ENCODE data around the gene GDF2.
A peak's percentile ranks its signal among the peaks of the same experiment; 100 is the strongest.

GDF2 gene

GRCh38 chr10:47311932-47312662, 10.2 kb upstream of the GDF2 start:
- TF ChIP-seq GATA1 (IDR thresholded peaks at IDR 0.05; ENCODE audit: low read depth, low read length), result no peak
- TF ChIP-seq POLR2A (IDR thresholded peaks at IDR 0.05; ENCODE audit: low read length), result no peak
- peak; percentile 40 to 67 for DNase-seq

GRCh38 chr10:47312663-47312995, 9.6 kb upstream of the GDF2 start:
- no peak for TF ChIP-seq GATA1 (IDR thresholded peaks at IDR 0.05; ENCODE audit: low read depth, low read length)
- TF ChIP-seq POLR2A (IDR thresholded peaks at IDR 0.05; ENCODE audit: low read length), result no peak
- DNase-seq, result no peak

DNA sequence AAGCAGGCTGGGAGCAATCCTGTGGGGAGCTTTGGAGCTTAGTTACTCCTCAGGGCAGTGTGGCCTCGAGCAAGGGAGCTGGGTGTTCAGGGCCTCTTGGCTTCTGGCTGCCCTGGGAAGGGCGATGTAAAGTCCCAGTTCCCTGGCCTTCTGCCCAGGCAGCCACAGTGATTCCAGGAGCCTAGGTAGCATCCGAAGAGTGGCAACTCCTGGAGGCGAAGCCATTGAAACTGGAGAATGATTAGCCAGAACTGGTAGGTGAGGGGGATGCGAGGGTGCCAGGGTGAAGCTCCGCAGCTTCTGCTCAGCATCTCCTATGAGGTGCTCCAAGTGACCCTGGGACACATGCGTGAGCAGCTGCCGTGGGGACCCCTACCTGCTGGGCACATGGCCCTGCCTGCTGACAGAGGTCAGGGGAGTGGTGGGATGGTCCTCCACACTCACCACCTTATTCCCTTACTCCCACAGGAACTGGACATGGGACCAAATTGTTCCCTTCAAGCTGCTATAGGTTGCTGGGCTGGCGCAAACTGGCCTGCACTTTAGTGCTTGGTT, 7.8 kb upstream of the GDF2 start:
- no peak for DNase-seq
- TF ChIP-seq POLR2A (IDR thresholded peaks at IDR 0.05; ENCODE audit: low read length), result no peak
- no peak for TF ChIP-seq GATA1 (IDR thresholded peaks at IDR 0.05; ENCODE audit: low read depth, low read length)

DNA sequence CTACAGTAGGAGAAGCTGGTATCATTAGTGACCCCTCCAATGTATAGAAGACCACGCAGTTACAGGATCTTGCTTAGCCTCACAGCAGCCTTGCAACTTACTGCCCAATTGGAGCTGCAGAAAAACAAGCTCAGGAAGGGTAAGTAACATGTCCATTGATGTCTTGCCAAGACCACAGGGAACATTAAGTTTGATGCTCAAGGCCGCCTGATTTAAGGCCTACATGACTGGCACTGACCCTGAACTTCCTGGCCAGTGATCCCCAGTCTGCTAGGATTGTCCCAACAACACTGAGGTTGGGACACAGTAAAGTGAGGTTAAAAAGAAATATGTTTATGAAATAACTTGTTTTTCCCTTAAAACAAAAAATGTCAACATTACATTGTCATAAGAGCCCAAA, 6.8 kb upstream of the GDF2 start:
- TF ChIP-seq GATA1 (IDR thresholded peaks at IDR 0.05; ENCODE audit: low read depth, low read length) (no peak), POLR2A (IDR thresholded peaks at IDR 0.05; ENCODE audit: low read length) (no peak)
- DNase-seq, result no peak

- DNase-seq, result no peak
- no peak for TF ChIP-seq GATA1 (IDR thresholded peaks at IDR 0.05; ENCODE audit: low read depth, low read length)
- TF ChIP-seq POLR2A (IDR thresholded peaks at IDR 0.05; ENCODE audit: low read length), result no peak
Observed at GRCh38 chr10:47316131-47316530, 6.1 kb upstream of the GDF2 start.

GRCh38 chr10:47317251-47317650, 5.0 kb upstream of the GDF2 start:
- no peak for TF ChIP-seq GATA1 (IDR thresholded peaks at IDR 0.05; ENCODE audit: low read depth, low read length)
- no peak for TF ChIP-seq POLR2A (IDR thresholded peaks at IDR 0.05; ENCODE audit: low read length)

GRCh38 chr10:47318706-47319105, 3.5 kb upstream of the GDF2 start:
- peak in 1 of 2 experiments; percentile 17 for DNase-seq
- TF ChIP-seq POLR2A (IDR thresholded peaks at IDR 0.05; ENCODE audit: low read length), result no peak

More at GRCh38 chr10:47317251-47317650, 5.0 kb upstream of the GDF2 start:
- no peak for DNase-seq

- no peak for TF ChIP-seq POLR2A (IDR thresholded peaks at IDR 0.05; ENCODE audit: low read length)
- no peak for TF ChIP-seq GATA1 (IDR thresholded peaks at IDR 0.05; ENCODE audit: low read depth, low read length)
- no peak for DNase-seq
Observed at GRCh38 chr10:47319784-47320183, 2.5 kb upstream of the GDF2 start.

DNA sequence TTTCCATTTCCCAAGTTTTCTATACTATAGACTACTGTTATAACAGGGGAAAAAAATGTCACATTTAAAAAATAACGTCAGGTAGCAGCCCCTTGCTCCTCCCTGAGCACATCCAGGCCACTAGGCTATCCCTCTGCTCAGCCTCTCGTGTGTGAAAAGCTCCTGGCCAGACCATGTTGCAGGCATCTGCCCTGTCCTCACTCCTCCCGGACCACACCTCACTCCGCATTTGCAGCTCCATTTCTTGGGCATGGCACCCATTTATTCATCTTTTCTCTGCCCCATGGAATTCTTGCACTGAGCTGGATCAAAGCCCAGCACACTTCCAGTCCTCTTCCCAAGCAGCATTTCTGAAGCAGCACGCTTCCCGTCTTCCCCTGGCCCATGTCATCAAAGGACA, 1.4 kb upstream of the GDF2 start:
- no peak for DNase-seq
- TF ChIP-seq POLR2A (IDR thresholded peaks at IDR 0.05; ENCODE audit: low read length), result no peak
- TF ChIP-seq GATA1 (IDR thresholded peaks at IDR 0.05; ENCODE audit: low read depth, low read length), result no peak

- DNase-seq, result no peak
- TF ChIP-seq POLR2A (IDR thresholded peaks at IDR 0.05; ENCODE audit: low read length), result no peak
- no peak for TF ChIP-seq GATA1 (IDR thresholded peaks at IDR 0.05; ENCODE audit: low read depth, low read length)
Observed at GRCh38 chr10:47321521-47322195, 596 bp upstream of the GDF2 start.

- TF ChIP-seq GATA1 (IDR thresholded peaks at IDR 0.05; ENCODE audit: low read depth, low read length) (no peak), POLR2A (IDR thresholded peaks at IDR 0.05; ENCODE audit: low read length) (no peak)
- DNase-seq, result no peak
Observed at GRCh38 chr10:47323087-47323486, 833 bp downstream of the GDF2 start.

DNA sequence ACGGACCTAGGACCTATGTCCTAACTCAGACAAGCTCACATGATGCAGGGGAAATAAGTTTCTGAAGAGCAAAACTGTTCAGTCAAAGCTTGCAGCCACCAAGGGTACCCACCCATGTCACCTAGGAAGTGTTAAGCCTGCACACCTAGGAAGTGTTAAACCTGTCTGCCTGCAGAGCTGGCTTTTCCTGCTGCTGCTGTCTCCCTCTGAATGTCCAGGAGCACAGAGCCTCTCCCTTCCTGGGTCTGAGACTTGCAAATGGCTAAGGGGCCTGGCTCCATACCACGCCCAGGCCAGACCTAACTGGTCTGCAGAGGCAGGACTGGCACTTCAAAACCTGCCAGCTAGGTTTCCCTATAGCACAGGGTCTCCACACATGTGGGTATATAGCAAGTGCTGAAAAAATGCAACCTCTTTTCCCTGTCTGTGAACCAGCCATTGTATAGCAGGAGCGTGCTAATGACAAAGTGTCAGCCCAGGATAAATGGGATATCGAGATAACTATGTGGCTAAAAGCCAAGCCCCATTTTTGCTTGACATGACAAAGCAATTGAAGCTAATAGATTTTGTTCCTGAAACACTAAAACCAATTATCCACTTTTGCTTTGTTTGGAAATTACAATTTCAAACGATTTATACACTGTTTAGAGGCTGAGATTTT, 1.5 kb downstream of the GDF2 start:
- TF ChIP-seq POLR2A (IDR thresholded peaks at IDR 0.05; ENCODE audit: low read length) (no peak), GATA1 (IDR thresholded peaks at IDR 0.05; ENCODE audit: low read depth, low read length) (no peak)
- no peak for DNase-seq

DNA sequence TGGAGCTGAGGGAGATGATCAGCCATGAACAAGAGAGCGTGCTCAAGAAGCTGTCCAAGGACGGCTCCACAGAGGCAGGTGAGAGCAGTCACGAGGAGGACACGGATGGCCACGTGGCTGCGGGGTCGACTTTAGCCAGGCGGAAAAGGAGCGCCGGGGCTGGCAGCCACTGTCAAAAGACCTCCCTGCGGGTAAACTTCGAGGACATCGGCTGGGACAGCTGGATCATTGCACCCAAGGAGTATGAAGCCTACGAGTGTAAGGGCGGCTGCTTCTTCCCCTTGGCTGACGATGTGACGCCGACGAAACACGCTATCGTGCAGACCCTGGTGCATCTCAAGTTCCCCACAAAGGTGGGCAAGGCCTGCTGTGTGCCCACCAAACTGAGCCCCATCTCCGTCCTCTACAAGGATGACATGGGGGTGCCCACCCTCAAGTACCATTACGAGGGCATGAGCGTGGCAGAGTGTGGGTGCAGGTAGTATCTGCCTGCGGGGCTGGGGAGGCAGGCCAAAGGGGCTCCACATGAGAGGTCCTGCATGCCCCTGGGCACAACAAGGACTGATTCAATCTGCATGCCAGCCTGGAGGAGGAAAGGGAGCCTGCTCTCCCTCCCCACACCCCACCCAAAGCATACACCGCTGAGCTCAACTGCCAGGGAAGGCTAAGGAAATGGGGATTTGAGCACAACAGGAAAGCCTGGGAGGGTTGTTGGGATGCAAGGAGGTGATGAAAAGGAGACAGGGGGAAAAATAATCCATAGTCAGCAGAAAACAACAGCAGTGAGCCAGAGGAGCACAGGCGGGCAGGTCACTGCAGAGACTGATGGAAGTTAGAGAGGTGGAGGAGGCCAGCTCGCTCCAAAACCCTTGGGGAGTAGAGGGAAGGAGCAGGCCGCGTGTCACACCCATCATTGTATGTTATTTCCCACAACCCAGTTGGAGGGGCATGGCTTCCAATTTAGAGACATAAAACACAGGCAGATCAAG, 3.3 kb downstream of the GDF2 start:
- no peak for TF ChIP-seq GATA1 (IDR thresholded peaks at IDR 0.05; ENCODE audit: low read depth, low read length)
- TF ChIP-seq POLR2A (IDR thresholded peaks at IDR 0.05; ENCODE audit: low read length), result no peak
- no peak for DNase-seq
